ENCODE data around the gene SLC8A1. TPM values are rescaled to one million over a fixed set of nuclear protein-coding genes. Genes with fewer than 3 reads are reported as not detected.

The SLC8A1 gene
- total and polyA plus RNA-seq, 2 donors (not counting 1 experiment from before 2014, with no cell fraction given), result 0.07 to 0.20 TPM

- Histone ChIP-seq H3K79me2 (ENCODE audit: control insufficient read depth, insufficient read depth, low read length) (no peaks in the 10 kb centered on the region), H3K27me3 (replicated peaks in 1 of 4; ENCODE audit: control extremely low read depth in 1 of 4, control insufficient read depth in 3 of 4, insufficient read depth in 4 of 4, low read length in 3 of 4) (no peaks in the 10 kb centered on the region), H3K36me3 (replicated peaks in 1 of 2; ENCODE audit: control extremely low read depth in 1 of 2, control insufficient read depth in 1 of 2, extremely low read depth in 1 of 2, insufficient read depth in 2 of 2, low read length in 1 of 2) (no peaks in the 10 kb centered on the region), H3K27ac (ENCODE audit: low read length in 2 of 2) (no peak overlapping the region), H3K9me3 (ENCODE audit: control extremely low read depth in 1 of 3, control insufficient read depth in 2 of 3, insufficient read depth in 1 of 3, low read length in 2 of 3) (no peaks in the 10 kb centered on the region), H3K9ac (ENCODE audit: low read length) (no peak overlapping the region), H4K20me1 (ENCODE audit: control insufficient read depth, insufficient read depth, low read length, poor library complexity, severe bottlenecking) (no peaks in the 10 kb centered on the region), H3K4me1 (ENCODE audit: control insufficient read depth in 2 of 2, insufficient read depth in 2 of 2, low read length in 2 of 2) (no peaks in the 10 kb centered on the region), H3K4me3 (ENCODE audit: control extremely low read depth in 1 of 5, extremely low read depth in 1 of 5, insufficient read depth in 1 of 5, low read depth in 2 of 5, low read length in 4 of 5) (no peak overlapping the region), H3K4me2 (replicated peaks; ENCODE audit: low read depth, low read length, poor library complexity, severe bottlenecking) (no peak overlapping the region), H2AFZ (ENCODE audit: insufficient read depth, low read depth, low read length, poor library complexity, severe bottlenecking) (no peak overlapping the region)
- no peak for ATAC-seq (ENCODE audit: low read depth)
- Mint-ChIP-seq H3K27ac (no peak overlapping the region), H3K9me3 (ENCODE audit: insufficient read depth) (no peaks in the 10 kb centered on the region), H3K4me1 (no peaks in the 10 kb centered on the region), H3K4me3 (no peak overlapping the region), H3K27me3 (no peaks in the 10 kb centered on the region)
- ChIA-PET CTCF (no interaction called here), POLR2A (no interaction called here)
- intact Hi-C loops (cut with micrococcal nuclease), result no loop called here
- no peak for TF ChIP-seq CTCF (IDR thresholded peaks at IDR 0.05)
- TF ChIP-seq EZH2 (IDR thresholded peaks at IDR 0.05; ENCODE audit: borderline replicate concordance, insufficient read depth, low read depth, low read length, poor library complexity, severe bottlenecking), result no peak
- no peak for DNase-seq
- 87% methylated on average over 3 of the region's 5 CpGs for WGBS (ENCODE audit: insufficient coverage)
Observed at GRCh38 chr2:40470822-40471813, 19.2 kb upstream of the SLC8A1 start.

GRCh38 chr2:40466935-40467572, 15.2 kb upstream of the SLC8A1 start:
- intact Hi-C loops (cut with micrococcal nuclease), result no loop called here
- Mint-ChIP-seq H3K9me3 (ENCODE audit: insufficient read depth) (no peaks in the 10 kb centered on the region), H3K4me1 (no peaks in the 10 kb centered on the region), H3K4me3 (no peak overlapping the region), H3K27me3 (no peaks in the 10 kb centered on the region), H3K27ac (no peak overlapping the region)
- Histone ChIP-seq H3K4me2 (replicated peaks; ENCODE audit: low read depth, low read length, poor library complexity, severe bottlenecking) (no peak overlapping the region), H2AFZ (ENCODE audit: insufficient read depth, low read depth, low read length, poor library complexity, severe bottlenecking) (no peak overlapping the region), H4K20me1 (ENCODE audit: control insufficient read depth, insufficient read depth, low read length, poor library complexity, severe bottlenecking) (no peaks in the 10 kb centered on the region), H3K9ac (ENCODE audit: low read length) (no peak overlapping the region), H3K9me3 (ENCODE audit: control extremely low read depth in 1 of 3, control insufficient read depth in 2 of 3, insufficient read depth in 1 of 3, low read length in 2 of 3) (no peaks in the 10 kb centered on the region), H3K4me1 (ENCODE audit: control insufficient read depth in 2 of 2, insufficient read depth in 2 of 2, low read length in 2 of 2) (no peaks in the 10 kb centered on the region), H3K36me3 (replicated peaks in 1 of 2; ENCODE audit: control extremely low read depth in 1 of 2, control insufficient read depth in 1 of 2, extremely low read depth in 1 of 2, insufficient read depth in 2 of 2, low read length in 1 of 2) (no peaks in the 10 kb centered on the region), H3K27me3 (replicated peaks in 1 of 4; ENCODE audit: control extremely low read depth in 1 of 4, control insufficient read depth in 3 of 4, insufficient read depth in 4 of 4, low read length in 3 of 4) (no peaks in the 10 kb centered on the region), H3K4me3 (ENCODE audit: control extremely low read depth in 1 of 5, extremely low read depth in 1 of 5, insufficient read depth in 1 of 5, low read depth in 2 of 5, low read length in 4 of 5) (no peak overlapping the region), H3K27ac (ENCODE audit: low read length in 2 of 2) (no peak overlapping the region), H3K79me2 (ENCODE audit: control insufficient read depth, insufficient read depth, low read length) (no peaks in the 10 kb centered on the region)
- POLR2A ChIA-PET, result no interaction called here
- TF ChIP-seq CTCF (IDR thresholded peaks at IDR 0.05) (no peak), EZH2 (IDR thresholded peaks at IDR 0.05; ENCODE audit: borderline replicate concordance, insufficient read depth, low read depth, low read length, poor library complexity, severe bottlenecking) (no peak)
- WGBS (ENCODE audit: insufficient coverage), result 100% methylated on average over 1 of the region's 2 CpGs
- DNase-seq (no peak), ATAC-seq (ENCODE audit: low read depth) (no peak)
- CTCF ChIA-PET, result no interaction called here

All from B cell (primary cell).